HepG2 (cell line): ENCODE results near the gene TTLL13. TPM values are rescaled to one million over a fixed set of nuclear protein-coding genes. Genes with fewer than 3 reads are reported as not detected.

Source experiments
- ARNT2 ChIP-seq: sonication (generic); formaldehyde crosslinking; IDR thresholded peaks from 2 replicates; pipeline ENCODE4 v1.8.0; 2022; ENCODE audit warnings: mild to moderate bottlenecking, low read depth, missing genetic modification reagents, moderate library complexity
- GLMP ChIP-seq: sonication (generic); formaldehyde crosslinking; IDR thresholded peaks from 2 replicates; pipeline ENCODE4 v1.9.0; 2021; ENCODE audit warnings: missing genetic modification reagents, mild to moderate bottlenecking, borderline replicate concordance
- GMEB2 ChIP-seq: IDR thresholded peaks from 2 replicates; pipeline ENCODE4 v1.6.1; 2016; ENCODE audit warnings: missing biosample characterization, missing genetic modification reagents, low read depth
- IKZF1 ChIP-seq: fragments of 450-650 bp; IDR thresholded peaks from 2 replicates; pipeline ENCODE4 v1.7.1; 2016
- LCORL ChIP-seq, 2 experiments: fragments of 450-650 bp in 1 of 2; sonication (generic) in 1 of 2; formaldehyde crosslinking in 1 of 2; IDR thresholded peaks; 2 replicates each; pipeline versions ENCODE4 v1.5.0 to v1.6.1; 2017 to 2020; ENCODE audit warnings: antibody characterized with exemption in 1 of 2, missing genetic modification reagents in 1 of 2
- MAX ChIP-seq: IDR thresholded peaks from 2 replicates; pipeline ENCODE4 v1.6.1; 2012; ENCODE audit warnings: inconsistent platforms
- MEIS1 ChIP-seq: sonication (generic); formaldehyde crosslinking; IDR thresholded peaks from 2 replicates; pipeline ENCODE4 v1.9.0; 2021; ENCODE audit warnings: mild to moderate bottlenecking, missing genetic modification reagents, moderate library complexity, borderline replicate concordance
- MTF2 ChIP-seq: sonication (generic); formaldehyde crosslinking; IDR thresholded peaks from 2 replicates; pipeline ENCODE4 v1.5.0; 2020; ENCODE audit warnings: missing genetic modification reagents, borderline replicate concordance
- MYNN ChIP-seq: sonication (generic); formaldehyde crosslinking; IDR thresholded peaks from 2 replicates; pipeline ENCODE4 v1.4.0; 2020; ENCODE audit warnings: mild to moderate bottlenecking, low read depth, missing genetic modification reagents
- NFE2L2 ChIP-seq: fragments of 150-350 bp; IDR thresholded peaks from 2 replicates; pipeline ENCODE4 v1.6.1; 2014; ENCODE audit warnings: low read length
- PAF1 ChIP-seq: IDR thresholded peaks from 2 replicates; pipeline ENCODE4 v1.6.1; 2016; ENCODE audit warnings: missing genetic modification reagents, missing compliant biosample characterization
- TARDBP ChIP-seq: sonication (generic); formaldehyde crosslinking; IDR thresholded peaks from 2 replicates; pipeline ENCODE4 v1.8.0; 2022; ENCODE audit warnings: mild to moderate bottlenecking, missing genetic modification reagents
- TCF12 ChIP-seq, 2 experiments: fragments of 450-650 bp in 1 of 2; sonication (generic) in 1 of 2; formaldehyde crosslinking in 1 of 2; IDR thresholded peaks; 2 replicates each; pipeline versions ENCODE4 v1.6.1 to v1.8.0; 2017 to 2022; ENCODE audit warnings: antibody characterized with exemption in 1 of 2, mild to moderate bottlenecking in 1 of 2, missing genetic modification reagents in 1 of 2, moderate library complexity in 1 of 2
- TFDP2 ChIP-seq: sonication (generic); formaldehyde crosslinking; IDR thresholded peaks from 2 replicates; pipeline ENCODE4 v1.4.0; 2020; ENCODE audit warnings: missing genetic modification reagents
- THYN1 ChIP-seq: sonication (generic); formaldehyde crosslinking; IDR thresholded peaks from 2 replicates; pipeline ENCODE4 v1.8.1; 2023; ENCODE audit warnings: low read depth, mild to moderate bottlenecking, moderate library complexity, missing genetic modification reagents, borderline replicate concordance
- ZNF33A ChIP-seq: sonication (generic); formaldehyde crosslinking; IDR thresholded peaks from 2 replicates; pipeline ENCODE4 v1.5.1; 2020; ENCODE audit warnings: missing genetic modification reagents, mild to moderate bottlenecking, moderate library complexity, borderline replicate concordance
- ZNF616 ChIP-seq: sonication (generic); formaldehyde crosslinking; IDR thresholded peaks from 2 replicates; pipeline ENCODE4 v1.5.0; 2020; ENCODE audit warnings: low read depth, mild to moderate bottlenecking, missing genetic modification reagents
- ZNF674 ChIP-seq: sonication (generic); formaldehyde crosslinking; IDR thresholded peaks from 2 replicates; pipeline ENCODE4 v1.5.0; 2020; ENCODE audit warnings: low read depth, mild to moderate bottlenecking, missing genetic modification reagents
- ZNF737 ChIP-seq: sonication (generic); formaldehyde crosslinking; IDR thresholded peaks from 2 replicates; pipeline ENCODE4 v1.5.0; 2020; ENCODE audit warnings: missing genetic modification reagents, mild to moderate bottlenecking, borderline replicate concordance
- ZNF883 ChIP-seq: sonication (generic); formaldehyde crosslinking; IDR thresholded peaks from 2 replicates; pipeline ENCODE4 v1.5.1; 2020; ENCODE audit warnings: mild to moderate bottlenecking, missing genetic modification reagents; ENCODE audit errors: not compliant biosample characterization
- ZSCAN5A ChIP-seq: sonication (generic); formaldehyde crosslinking; IDR thresholded peaks from 2 replicates; pipeline ENCODE4 v1.8.0; 2022; ENCODE audit warnings: mild to moderate bottlenecking, missing genetic modification reagents, borderline replicate concordance
- ZUFSP ChIP-seq: sonication (generic); formaldehyde crosslinking; IDR thresholded peaks from 2 replicates; pipeline ENCODE4 v1.9.0; 2021; ENCODE audit warnings: missing genetic modification reagents, mild to moderate bottlenecking, borderline replicate concordance
- polyA plus RNA-seq, 8 experiments: library from polyadenylated mRNA; depleted of rRNA in 3 of 8; stranded (reverse) in 7 of 8; unstranded in 1 of 8; fragments of >200 nt; fragmentation: Illumina TruSeq in 4 of 8; extraction: Trizol in 4 of 8; gene quantifications; 2 replicates each; pipeline versions ENCODE4 v1.2.1 to v1.2.3, GENCODE V29; 2011 to 2016; ENCODE audit warnings: low read depth in 4 of 8, missing spikeins in 1 of 8, mixed read lengths in 1 of 8; ENCODE audit not compliant: insufficient read depth in 1 of 8
- total RNA-seq, 5 experiments: library from RNA; depleted of rRNA; stranded (reverse); fragments of >200 nt; fragmentation: Illumina TruSeq; extraction: Trizol; gene quantifications; 2 replicates each; pipeline ENCODE4 v1.2.3, GENCODE V29; 2016; ENCODE audit warnings: low read depth in 1 of 5

Gene TTLL13
- total and polyA plus RNA-seq, 2 of the 13 experiments (the other 11 are each of a cell fraction or from before 2014, with no cell fraction given), result 0.07 to 0.29 TPM

GRCh38 chr15:90249203-90249863 is at the start of gene TTLL13 (continued):
- no peak for TF ChIP-seq ZSCAN5A (CRISPR knock-in tag)
- no peak for TF ChIP-seq ZNF737 (CRISPR knock-in tag)
- peak; percentile 48; the same call in 1 of the 2 replicates for TF ChIP-seq ZNF616 (CRISPR knock-in tag)
- peak; percentile 84 for TF ChIP-seq MAX
- TF ChIP-seq IKZF1, result no peak
- TF ChIP-seq MTF2, result no peak
- TF ChIP-seq MEIS1 (CRISPR knock-in tag), result peak; percentile 69; the same call in 1 of the 2 replicates
- peak; percentile 76 for TF ChIP-seq TFDP2
- no peak for TF ChIP-seq THYN1 (CRISPR knock-in tag)
- no peak for TF ChIP-seq ZNF883 (CRISPR knock-in tag)
- no peak for TF ChIP-seq ZNF674 (CRISPR knock-in tag)
- no peak for TF ChIP-seq TCF12 (IDR thresholded peaks at IDR 0.05)
- no peak for TF ChIP-seq TCF12 (CRISPR knock-in tag; IDR thresholded peaks at IDR 0.05)
- no peak for TF ChIP-seq PAF1 (CRISPR knock-in tag)
- 0 out of 2 replicates have a peak, but pooled peaks have one; percentile 27 for TF ChIP-seq TARDBP
- TF ChIP-seq GLMP, result no peak
- TF ChIP-seq GMEB2 (CRISPR knock-in tag), result no peak
- no peak for TF ChIP-seq NFE2L2
- TF ChIP-seq ZNF33A, result no peak
- TF ChIP-seq LCORL (IDR thresholded peaks at IDR 0.05), result no peak
- TF ChIP-seq LCORL (CRISPR knock-in tag; IDR thresholded peaks at IDR 0.05), result peak; percentile 58; the same call in 1 of the 2 replicates
- peak; percentile 82 for TF ChIP-seq ARNT2
- TF ChIP-seq MYNN (CRISPR knock-in tag), result no peak
- TF ChIP-seq ZUFSP (CRISPR knock-in tag), result no peak
